SK-N-SH (cell line): ENCODE results near the gene CALB2. TPM values are rescaled to one million over a fixed set of nuclear protein-coding genes. Genes with fewer than 3 reads are reported as not detected.

Source experiments
- CTCF ChIA-PET: fragments of 300-600, 350-600 bp; formaldehyde crosslinking; extraction: SDS; loops from one replicate; lab custom pipeline; 2021; lab: Yijun Ruan, JAX
- POLR2A ChIA-PET: fragments of 350-600 bp; sonication (Branson Sonifier 250); formaldehyde crosslinking; extraction: SDS; loops from one replicate; lab custom pipeline; 2020; ENCODE audit warnings: antibody characterized with exemption, inconsistent platforms; lab: Yijun Ruan, JAX
- DNase-seq: peaks from one replicate; pipeline ENCODE4 v3.0.0; 2012
- H2AFZ ChIP-seq: fragments of 200-600 bp; sonication (generic); 2 replicates; pipeline ENCODE4 v1.8.1; 2016; ENCODE audit warnings: antibody characterized with exemption, mild to moderate bottlenecking, low read depth
- H3F3A ChIP-seq: fragments of 200-600 bp; sonication (generic); replicated peaks from 2 replicates; pipeline ENCODE3; 2016; ENCODE audit warnings: antibody characterized with exemption, mild to moderate bottlenecking; ENCODE audit not compliant: insufficient read depth
- H3K27ac ChIP-seq, 2 experiments: fragments of 200-500 bp in 1 of 2; fragments of 200-600 bp in 1 of 2; sonication (Bioruptor generic) in 1 of 2; sonication (generic), shearing (Covaris generic) in 1 of 2; 2 replicates each; pipeline versions ENCODE4 v1.5.1 to v1.6.1; 2014 to 2016; ENCODE audit warnings: low read depth in 2 of 2, inconsistent platforms in 1 of 2, low read length in 1 of 2, mild to moderate bottlenecking in 1 of 2, mixed read lengths in 1 of 2
- H3K27me3 ChIP-seq: fragments of 200-600 bp; sonication (generic), shearing (Covaris generic); 2 replicates; pipeline ENCODE4 v1.6.1; 2016; ENCODE audit warnings: mixed run types; ENCODE audit not compliant: insufficient read depth
- H3K36me3 ChIP-seq, 2 experiments: fragments of 200-500 bp in 1 of 2; fragments of 200-600 bp in 1 of 2; sonication (Bioruptor generic) in 1 of 2; sonication (generic) in 1 of 2; replicated peaks in 1 of 2; 2 replicates each; pipeline versions ENCODE3 to v1.5.1; 2014 to 2016; ENCODE audit warnings: low read length in 1 of 2, mild to moderate bottlenecking in 1 of 2; ENCODE audit not compliant: insufficient read depth in 2 of 2, control insufficient read depth in 1 of 2
- H3K4me1 ChIP-seq, 2 experiments: fragments of 200-500 bp in 1 of 2; fragments of 200-600 bp in 1 of 2; sonication (Bioruptor generic) in 1 of 2; sonication (generic), shearing (Covaris generic) in 1 of 2; 2 replicates each; pipeline versions ENCODE4 v1.5.1 to v1.6.1; 2014 to 2016; ENCODE audit warnings: low read depth in 1 of 2, low read length in 1 of 2, mixed run types in 1 of 2; ENCODE audit not compliant: insufficient read depth in 2 of 2, control insufficient read depth in 1 of 2
- H3K4me2 ChIP-seq: fragments of 200-600 bp; sonication (generic), shearing (Covaris generic); 2 replicates; pipeline ENCODE4 v1.6.1; 2017; ENCODE audit warnings: mixed run types
- H3K4me3 ChIP-seq, 2 experiments: fragments of 200-500 bp in 1 of 2; fragments of 200-600 bp in 1 of 2; sonication (Bioruptor generic) in 1 of 2; sonication (generic), shearing (Covaris generic) in 1 of 2; 2 replicates each; pipeline versions ENCODE4 v1.5.1 to v1.8.1; 2014 to 2016; ENCODE audit warnings: low read depth in 2 of 2, inconsistent platforms in 1 of 2, low read length in 1 of 2, mild to moderate bottlenecking in 1 of 2, mixed read lengths in 1 of 2, moderate library complexity in 1 of 2
- H3K79me2 ChIP-seq: fragments of 200-600 bp; sonication (generic); 2 replicates; pipeline ENCODE4 v1.8.1; 2017; ENCODE audit warnings: mild to moderate bottlenecking; ENCODE audit not compliant: insufficient read depth
- H3K9ac ChIP-seq: fragments of 200-600 bp; sonication (generic); 2 replicates; pipeline ENCODE4 v1.6.1; 2017; ENCODE audit warnings: mixed run types
- H3K9me2 ChIP-seq: fragments of 200-600 bp; sonication (generic); 2 replicates; pipeline ENCODE4 v1.6.1; 2017; ENCODE audit warnings: mixed run types
- H3K9me3 ChIP-seq: fragments of 200-600 bp; sonication (generic); 2 replicates; pipeline ENCODE4 v1.6.1; 2017; ENCODE audit warnings: mixed run types, mild to moderate bottlenecking, moderate library complexity
- H4K20me1 ChIP-seq: fragments of 200-600 bp; sonication (generic); 2 replicates; pipeline ENCODE4 v1.6.1; 2017; ENCODE audit warnings: mild to moderate bottlenecking, mixed run types; ENCODE audit not compliant: insufficient read depth
- CHD2 ChIP-seq: fragments of 150-350 bp; IDR thresholded peaks from 2 replicates; pipeline ENCODE4 v1.6.1; 2018; ENCODE audit warnings: low read length; ENCODE audit not compliant: partially characterized antibody
- ELF1 ChIP-seq: IDR thresholded peaks from 2 replicates; pipeline ENCODE4 v1.4.0; 2012
- FOXJ3 ChIP-seq: sonication (generic); formaldehyde crosslinking; IDR thresholded peaks from 2 replicates; pipeline ENCODE4 v1.5.1; 2020; ENCODE audit warnings: mild to moderate bottlenecking, missing genetic modification reagents
- FOXM1 ChIP-seq: IDR thresholded peaks from 2 replicates; pipeline ENCODE4 v1.4.0; 2012; ENCODE audit warnings: low read depth, mild to moderate bottlenecking
- MEF2A ChIP-seq: IDR thresholded peaks from 2 replicates; pipeline ENCODE4 v1.4.0; 2012; ENCODE audit warnings: low read depth, borderline replicate concordance
- NFIC ChIP-seq: IDR thresholded peaks from 2 replicates; pipeline ENCODE4 v1.4.0; 2012; ENCODE audit warnings: borderline replicate concordance
- RAD21 ChIP-seq: IDR thresholded peaks from 2 replicates; pipeline ENCODE4 v1.6.1; 2012; ENCODE audit warnings: mild to moderate bottlenecking, low read length
- RFX5 ChIP-seq: IDR thresholded peaks from 2 replicates; pipeline ENCODE4 v1.6.1; 2012; ENCODE audit warnings: mild to moderate bottlenecking, improper control_type of control experiment, low read length
- RXRA ChIP-seq: IDR thresholded peaks from 2 replicates; pipeline ENCODE4 v1.4.0; 2012; ENCODE audit warnings: low read depth, mild to moderate bottlenecking, borderline replicate concordance
- SIN3A ChIP-seq: IDR thresholded peaks from 2 replicates; pipeline ENCODE4 v1.6.1; 2012; ENCODE audit warnings: low read depth, mild to moderate bottlenecking, low read length, moderate library complexity, borderline replicate concordance
- SMC3 ChIP-seq: IDR thresholded peaks from 2 replicates; pipeline ENCODE4 v1.6.1; 2012; ENCODE audit warnings: low read depth, low read length, improper control_type of control experiment
- TAF1 ChIP-seq: IDR thresholded peaks from 2 replicates; pipeline ENCODE4 v1.6.1; 2012; ENCODE audit warnings: low read depth, mild to moderate bottlenecking, low read length, moderate library complexity, borderline replicate concordance
- TCF12 ChIP-seq: IDR thresholded peaks from 2 replicates; pipeline ENCODE4 v1.4.0; 2012
- TEAD4 ChIP-seq: IDR thresholded peaks from 2 replicates; pipeline ENCODE4 v1.4.0; 2012; ENCODE audit warnings: mild to moderate bottlenecking, borderline replicate concordance; ENCODE audit not compliant: insufficient read depth
- YY1 ChIP-seq: IDR thresholded peaks from 2 replicates; pipeline ENCODE4 v1.4.0; 2012; ENCODE audit warnings: low read depth, mild to moderate bottlenecking
- WGBS: methylation state at CpG from one replicate; pipeline ENCODE4 v1.1.6; 2017; ENCODE audit warnings: low lambda C conversion rate; 5-methylcytosine and 5-hydroxymethylcytosine counted together
- polyA plus RNA-seq, 3 experiments: library from polyadenylated mRNA; depleted of rRNA; stranded (reverse); fragments of >200 nt; gene quantifications; 2 replicates each; pipeline ENCODE4 v1.2.3, GENCODE V29; 2012
- TF ChIP-seq, protein P1 (sequence below): IDR thresholded peaks from 2 replicates; pipeline ENCODE4 v1.4.0; 2012; ENCODE audit warnings: low read depth, borderline replicate concordance
- TF ChIP-seq, protein P2 (sequence below): IDR thresholded peaks from 2 replicates; pipeline ENCODE4 v1.6.1; 2012; ENCODE audit warnings: mild to moderate bottlenecking, low read depth, low read length, moderate library complexity
- TF ChIP-seq, protein P3 (sequence below): fragments of 150-350 bp; IDR thresholded peaks from 2 replicates; pipeline ENCODE4 v1.6.1; 2016; ENCODE audit warnings: mild to moderate bottlenecking, low read depth, low read length
- TF ChIP-seq, protein P4 (sequence below): IDR thresholded peaks from 2 replicates; pipeline ENCODE4 v1.4.0; 2012; ENCODE audit warnings: low read depth, borderline replicate concordance

Gene CALB2
- polyA plus RNA-seq, 1 of the 3 experiments (the other 2 are of a cell fraction) = 0.12 TPM

DNA sequence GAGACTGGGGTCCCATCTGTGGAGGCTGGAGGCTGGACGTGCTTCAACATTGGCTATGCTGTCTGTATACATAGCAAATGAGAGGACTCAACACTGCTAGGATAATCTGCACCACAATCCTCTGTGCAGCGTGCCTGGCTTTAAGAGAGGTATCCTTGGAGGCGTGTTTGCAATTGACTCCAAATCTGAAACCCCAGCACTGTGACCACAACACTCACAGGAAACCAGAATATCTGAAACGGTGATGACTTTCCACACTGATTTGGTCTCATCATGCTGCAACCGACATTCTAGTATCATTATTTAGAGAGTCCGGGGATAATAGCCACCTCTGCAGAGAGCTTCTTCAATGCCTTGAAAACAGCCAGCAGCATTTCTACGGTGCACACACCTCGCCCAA, 48.2 kb downstream of the CALB2 start:
- no peaks in the 10 kb centered on the region for H3K4me1 ChIP-seq
- 12% methylated on average over 8 of the region's 8 CpGs for WGBS
- H3K27ac ChIP-seq = no peak overlapping the region
- peaks cover 19% of the 10 kb centered on the region; the same call in 1 of the 2 replicates for H3K27me3 ChIP-seq
- TF ChIP-seq RFX5 = no peak
- no peak for TF ChIP-seq ELF1
- no peak for TF ChIP-seq TEAD4
- TF ChIP-seq SMC3 = no peak
- no peak for TF ChIP-seq RXRA
- TF ChIP-seq RAD21 = no peak
- TF ChIP-seq, protein P1, sequence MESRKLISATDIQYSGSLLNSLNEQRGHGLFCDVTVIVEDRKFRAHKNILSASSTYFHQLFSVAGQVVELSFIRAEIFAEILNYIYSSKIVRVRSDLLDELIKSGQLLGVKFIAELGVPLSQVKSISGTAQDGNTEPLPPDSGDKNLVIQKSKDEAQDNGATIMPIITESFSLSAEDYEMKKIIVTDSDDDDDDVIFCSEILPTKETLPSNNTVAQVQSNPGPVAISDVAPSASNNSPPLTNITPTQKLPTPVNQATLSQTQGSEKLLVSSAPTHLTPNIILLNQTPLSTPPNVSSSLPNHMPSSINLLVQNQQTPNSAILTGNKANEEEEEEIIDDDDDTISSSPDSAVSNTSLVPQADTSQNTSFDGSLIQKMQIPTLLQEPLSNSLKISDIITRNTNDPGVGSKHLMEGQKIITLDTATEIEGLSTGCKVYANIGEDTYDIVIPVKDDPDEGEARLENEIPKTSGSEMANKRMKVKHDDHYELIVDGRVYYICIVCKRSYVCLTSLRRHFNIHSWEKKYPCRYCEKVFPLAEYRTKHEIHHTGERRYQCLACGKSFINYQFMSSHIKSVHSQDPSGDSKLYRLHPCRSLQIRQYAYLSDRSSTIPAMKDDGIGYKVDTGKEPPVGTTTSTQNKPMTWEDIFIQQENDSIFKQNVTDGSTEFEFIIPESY = no peak
- no peak for TF ChIP-seq MEF2A
- TF ChIP-seq FOXM1 = no peak
- TF ChIP-seq, protein P2, sequence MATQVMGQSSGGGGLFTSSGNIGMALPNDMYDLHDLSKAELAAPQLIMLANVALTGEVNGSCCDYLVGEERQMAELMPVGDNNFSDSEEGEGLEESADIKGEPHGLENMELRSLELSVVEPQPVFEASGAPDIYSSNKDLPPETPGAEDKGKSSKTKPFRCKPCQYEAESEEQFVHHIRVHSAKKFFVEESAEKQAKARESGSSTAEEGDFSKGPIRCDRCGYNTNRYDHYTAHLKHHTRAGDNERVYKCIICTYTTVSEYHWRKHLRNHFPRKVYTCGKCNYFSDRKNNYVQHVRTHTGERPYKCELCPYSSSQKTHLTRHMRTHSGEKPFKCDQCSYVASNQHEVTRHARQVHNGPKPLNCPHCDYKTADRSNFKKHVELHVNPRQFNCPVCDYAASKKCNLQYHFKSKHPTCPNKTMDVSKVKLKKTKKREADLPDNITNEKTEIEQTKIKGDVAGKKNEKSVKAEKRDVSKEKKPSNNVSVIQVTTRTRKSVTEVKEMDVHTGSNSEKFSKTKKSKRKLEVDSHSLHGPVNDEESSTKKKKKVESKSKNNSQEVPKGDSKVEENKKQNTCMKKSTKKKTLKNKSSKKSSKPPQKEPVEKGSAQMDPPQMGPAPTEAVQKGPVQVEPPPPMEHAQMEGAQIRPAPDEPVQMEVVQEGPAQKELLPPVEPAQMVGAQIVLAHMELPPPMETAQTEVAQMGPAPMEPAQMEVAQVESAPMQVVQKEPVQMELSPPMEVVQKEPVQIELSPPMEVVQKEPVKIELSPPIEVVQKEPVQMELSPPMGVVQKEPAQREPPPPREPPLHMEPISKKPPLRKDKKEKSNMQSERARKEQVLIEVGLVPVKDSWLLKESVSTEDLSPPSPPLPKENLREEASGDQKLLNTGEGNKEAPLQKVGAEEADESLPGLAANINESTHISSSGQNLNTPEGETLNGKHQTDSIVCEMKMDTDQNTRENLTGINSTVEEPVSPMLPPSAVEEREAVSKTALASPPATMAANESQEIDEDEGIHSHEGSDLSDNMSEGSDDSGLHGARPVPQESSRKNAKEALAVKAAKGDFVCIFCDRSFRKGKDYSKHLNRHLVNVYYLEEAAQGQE = no peak
- no peak for TF ChIP-seq CHD2
- TF ChIP-seq SIN3A = no peak
- TF ChIP-seq FOXJ3 = no peak
- TF ChIP-seq, protein P3, sequence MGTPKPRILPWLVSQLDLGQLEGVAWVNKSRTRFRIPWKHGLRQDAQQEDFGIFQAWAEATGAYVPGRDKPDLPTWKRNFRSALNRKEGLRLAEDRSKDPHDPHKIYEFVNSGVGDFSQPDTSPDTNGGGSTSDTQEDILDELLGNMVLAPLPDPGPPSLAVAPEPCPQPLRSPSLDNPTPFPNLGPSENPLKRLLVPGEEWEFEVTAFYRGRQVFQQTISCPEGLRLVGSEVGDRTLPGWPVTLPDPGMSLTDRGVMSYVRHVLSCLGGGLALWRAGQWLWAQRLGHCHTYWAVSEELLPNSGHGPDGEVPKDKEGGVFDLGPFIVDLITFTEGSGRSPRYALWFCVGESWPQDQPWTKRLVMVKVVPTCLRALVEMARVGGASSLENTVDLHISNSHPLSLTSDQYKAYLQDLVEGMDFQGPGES = no peak
- no peak for TF ChIP-seq TCF12
- TF ChIP-seq NFIC = no peak
- no peak for TF ChIP-seq TAF1
- no peak for TF ChIP-seq YY1
- TF ChIP-seq, protein P4, sequence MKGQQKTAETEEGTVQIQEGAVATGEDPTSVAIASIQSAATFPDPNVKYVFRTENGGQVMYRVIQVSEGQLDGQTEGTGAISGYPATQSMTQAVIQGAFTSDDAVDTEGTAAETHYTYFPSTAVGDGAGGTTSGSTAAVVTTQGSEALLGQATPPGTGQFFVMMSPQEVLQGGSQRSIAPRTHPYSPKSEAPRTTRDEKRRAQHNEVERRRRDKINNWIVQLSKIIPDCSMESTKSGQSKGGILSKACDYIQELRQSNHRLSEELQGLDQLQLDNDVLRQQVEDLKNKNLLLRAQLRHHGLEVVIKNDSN = no peak
- ChIA-PET POLR2A (no interaction called here), CTCF (interaction anchor here (1.4 kb wide), 1 partner anchor 93 kb away, joined by 7 read pairs; no protein-coding TSS in a partner anchor)
- no peak overlapping the region for H3K9ac ChIP-seq
- H3K9me2 ChIP-seq = no peaks in the 10 kb centered on the region
- DNase-seq = no peak
- H2AFZ ChIP-seq = no peak overlapping the region
- no peaks in the 10 kb centered on the region for H3K9me3 ChIP-seq
- H3K4me2 ChIP-seq = no peak overlapping the region
- H3K79me2 ChIP-seq = no peaks in the 10 kb centered on the region
- H3F3A ChIP-seq = no peaks in the 10 kb centered on the region
- no peak overlapping the region for H3K4me3 ChIP-seq
- no peaks in the 10 kb centered on the region for H4K20me1 ChIP-seq
- no peaks in the 10 kb centered on the region for H3K36me3 ChIP-seq
